ENCODE measurements around the gene PMPCA.

PMPCA gene

GRCh38 chr9:136470356-136470755 is 59.9 kb downstream of the PMPCA start:
- TF ChIP-seq CTCF (IDR thresholded peaks at IDR 0.05; ENCODE audit: extremely low read depth, insufficient read depth, missing control alignments): no peak
- no peak for DNase-seq (ENCODE audit: low spot score)
- in situ Hi-C loops (cut with MboI; ENCODE audit: low pct_unique_long_range_greater_than_20kb, low sequenced_read_pairs, unreplicated experiment): no loop called here

- DNase-seq (ENCODE audit: low spot score): no peak
- no peak for TF ChIP-seq CTCF (IDR thresholded peaks at IDR 0.05; ENCODE audit: extremely low read depth, insufficient read depth, missing control alignments)
- in situ Hi-C loops (cut with MboI; ENCODE audit: low pct_unique_long_range_greater_than_20kb, low sequenced_read_pairs, unreplicated experiment): no loop called here
Observed at GRCh38 chr9:136470792-136471469, 60.5 kb downstream of the PMPCA start.

- in situ Hi-C loops (cut with MboI; ENCODE audit: low pct_unique_long_range_greater_than_20kb, low sequenced_read_pairs, unreplicated experiment): no loop called here
- no peak for DNase-seq (ENCODE audit: low spot score)
- TF ChIP-seq CTCF (IDR thresholded peaks at IDR 0.05; ENCODE audit: extremely low read depth, insufficient read depth, missing control alignments): no peak
Observed at GRCh38 chr9:136471802-136472487, 61.5 kb downstream of the PMPCA start.

- no peak for DNase-seq (ENCODE audit: low spot score)
- in situ Hi-C loops (cut with MboI; ENCODE audit: low pct_unique_long_range_greater_than_20kb, low sequenced_read_pairs, unreplicated experiment): no loop called here
- no peak for TF ChIP-seq CTCF (IDR thresholded peaks at IDR 0.05; ENCODE audit: extremely low read depth, insufficient read depth, missing control alignments)
Observed at GRCh38 chr9:136472640-136473353, 62.3 kb downstream of the PMPCA start.

GRCh38 chr9:136473354-136473721 is 62.9 kb downstream of the PMPCA start:
- DNase-seq (ENCODE audit: low spot score): no peak
- TF ChIP-seq CTCF (IDR thresholded peaks at IDR 0.05; ENCODE audit: extremely low read depth, insufficient read depth, missing control alignments): no peak
- in situ Hi-C loops (cut with MboI; ENCODE audit: low pct_unique_long_range_greater_than_20kb, low sequenced_read_pairs, unreplicated experiment): no loop called here
